Stimulated activated CD8-positive, alpha-beta memory T cell treated with anti-CD3 and anti-CD28 coated beads, Interleukin-7, amount 100 ng/mL, for 24 hours (primary cell): ENCODE data around the gene KDM4B.
"Not testable (repeated sequence)": the region's sequence is repeated elsewhere in the genome, so short reads cannot be mapped to it uniquely, and the experiment has no call there.

ENCODE experiments used
- DNase-seq: peaks from one replicate; pipeline ENCODE4 v3.0.0-alpha.2; 2020; ENCODE audit warnings: low read depth

The KDM4B gene

GRCh38 chr19:4967738-4968461 is 1.0 kb upstream of the KDM4B start:
- no peak for DNase-seq

- DNase-seq: no peak
Measured at GRCh38 chr19:4969292-4969771, 419 bp downstream of the KDM4B start.

- no peak for DNase-seq
Measured at GRCh38 chr19:4969772-4970531, 1.0 kb downstream of the KDM4B start.

- DNase-seq: no peak
Measured at GRCh38 chr19:4970558-4971423, 1.9 kb downstream of the KDM4B start.

GRCh38 chr19:4971424-4971793 is 2.5 kb downstream of the KDM4B start:
- DNase-seq: no peak

- no peak for DNase-seq
Measured at GRCh38 chr19:4971816-4972495, 3.0 kb downstream of the KDM4B start.

- DNase-seq: no peak
Measured at GRCh38 chr19:4972509-4973230, 3.8 kb downstream of the KDM4B start.

GRCh38 chr19:4974880-4975469 is 6.1 kb downstream of the KDM4B start:
- DNase-seq: no peak

GRCh38 chr19:4975601-4976000 is 6.7 kb downstream of the KDM4B start:
- not testable (repeated sequence) for DNase-seq

- no peak for DNase-seq
Measured at GRCh38 chr19:4976401-4977298, 7.7 kb downstream of the KDM4B start.

- DNase-seq: no peak
Measured at GRCh38 chr19:4977299-4978174, 8.6 kb downstream of the KDM4B start.

- no peak for DNase-seq
Measured at GRCh38 chr19:4979211-4979807, 10.4 kb downstream of the KDM4B start.

- DNase-seq: no peak
Measured at GRCh38 chr19:4980067-4980466, 11.2 kb downstream of the KDM4B start.

GRCh38 chr19:4980838-4981680 is 12.1 kb downstream of the KDM4B start:
- no peak for DNase-seq

GRCh38 chr19:4981681-4981958 is 12.7 kb downstream of the KDM4B start:
- DNase-seq: no peak

GRCh38 chr19:4983346-4984105 is 14.6 kb downstream of the KDM4B start:
- no peak for DNase-seq

- no peak for DNase-seq
Measured at GRCh38 chr19:4984106-4984380, 15.1 kb downstream of the KDM4B start.
